Uterus (tissue), 4 donors: ENCODE results near the gene CHST12. TPM values are rescaled to one million over a fixed set of nuclear protein-coding genes. Genes with fewer than 3 reads are reported as not detected.
"Not testable (repeated sequence)": the region's sequence is repeated elsewhere in the genome, so short reads cannot be mapped to it uniquely, and the experiment has no call there.

ENCODE experiments used
- DNase-seq, 2 donors: peaks; one replicate each; pipeline ENCODE4 v3.0.0-alpha.2; 2019 to 2020
- H3K27ac ChIP-seq, 2 donors: fragments of 200-600 bp; sonication (generic); 1 replicate in 1 of 2; 2 replicates in 1 of 2; pipeline ENCODE4 v1.5.1; 2016 to 2018
- H3K27me3 ChIP-seq, 2 donors: fragments of 200-600 bp; sonication (generic); one replicate each; pipeline ENCODE4 v1.5.1; 2018 to 2019; ENCODE audit warnings: control low read depth in 1 of 2
- H3K36me3 ChIP-seq, 2 donors: fragments of 200-600 bp; sonication (generic); one replicate each; pipeline ENCODE4 v1.5.1; 2019; ENCODE audit warnings: control low read depth in 1 of 2
- H3K4me1 ChIP-seq, 2 donors: fragments of 200-600 bp; sonication (generic); one replicate each; pipeline ENCODE4 v1.5.1; 2018 to 2019; ENCODE audit warnings: control low read depth in 1 of 2
- H3K4me3 ChIP-seq, 2 donors: fragments of 200-600 bp; sonication (generic); 1 replicate in 1 of 2; 2 replicates in 1 of 2; pipeline ENCODE4 v1.5.1; 2018 to 2019; ENCODE audit warnings: mild to moderate bottlenecking in 1 of 2
- H3K9me3 ChIP-seq, 2 donors: fragments of 200-600 bp; sonication (generic); one replicate each; pipeline ENCODE4 v1.5.1; 2019; ENCODE audit warnings: control low read depth in 1 of 2
- POLR2A ChIP-seq, 2 donors: fragments of 450-650 bp; IDR thresholded peaks; one replicate each; pipeline ENCODE4 v1.6.1; 2016; ENCODE audit warnings: antibody characterized with exemption in 2 of 2, mild to moderate bottlenecking in 1 of 2, moderate library complexity in 1 of 2
- intact Hi-C: fragments of 100-400 bp; cut with DNase I; formaldehyde crosslinking; loops from one replicate; pipeline ENCODE4 v1.15.1; 2023; ENCODE audit warnings: low total_unique reads
- total RNA-seq, 4 donors: library from RNA; depleted of rRNA in 3 of 4; stranded (reverse); fragments of >200 nt in 3 of 4; gene quantifications; one replicate each; pipeline versions ENCODE4 v1.1.0 to v1.2.4, GENCODE V29; 2014 to 2023
- TF ChIP-seq, protein P1 (sequence below), 4 experiments: fragments of 200-600 bp in 2 of 4; fragments of 450-650 bp in 2 of 4; sonication (generic) in 2 of 4; IDR thresholded peaks; one replicate each; pipeline ENCODE4 v1.5.1; 2016 to 2019; ENCODE audit warnings: antibody characterized with exemption in 4 of 4, mild to moderate bottlenecking in 2 of 4, moderate library complexity in 1 of 4
- donor health status: DM: yes; HTN: yes; CAD: no.

CHST12 gene
- total RNA-seq, 4 donors from 2014 or later, result 5.6 to 30.5 (median 8.3) TPM

DNA sequence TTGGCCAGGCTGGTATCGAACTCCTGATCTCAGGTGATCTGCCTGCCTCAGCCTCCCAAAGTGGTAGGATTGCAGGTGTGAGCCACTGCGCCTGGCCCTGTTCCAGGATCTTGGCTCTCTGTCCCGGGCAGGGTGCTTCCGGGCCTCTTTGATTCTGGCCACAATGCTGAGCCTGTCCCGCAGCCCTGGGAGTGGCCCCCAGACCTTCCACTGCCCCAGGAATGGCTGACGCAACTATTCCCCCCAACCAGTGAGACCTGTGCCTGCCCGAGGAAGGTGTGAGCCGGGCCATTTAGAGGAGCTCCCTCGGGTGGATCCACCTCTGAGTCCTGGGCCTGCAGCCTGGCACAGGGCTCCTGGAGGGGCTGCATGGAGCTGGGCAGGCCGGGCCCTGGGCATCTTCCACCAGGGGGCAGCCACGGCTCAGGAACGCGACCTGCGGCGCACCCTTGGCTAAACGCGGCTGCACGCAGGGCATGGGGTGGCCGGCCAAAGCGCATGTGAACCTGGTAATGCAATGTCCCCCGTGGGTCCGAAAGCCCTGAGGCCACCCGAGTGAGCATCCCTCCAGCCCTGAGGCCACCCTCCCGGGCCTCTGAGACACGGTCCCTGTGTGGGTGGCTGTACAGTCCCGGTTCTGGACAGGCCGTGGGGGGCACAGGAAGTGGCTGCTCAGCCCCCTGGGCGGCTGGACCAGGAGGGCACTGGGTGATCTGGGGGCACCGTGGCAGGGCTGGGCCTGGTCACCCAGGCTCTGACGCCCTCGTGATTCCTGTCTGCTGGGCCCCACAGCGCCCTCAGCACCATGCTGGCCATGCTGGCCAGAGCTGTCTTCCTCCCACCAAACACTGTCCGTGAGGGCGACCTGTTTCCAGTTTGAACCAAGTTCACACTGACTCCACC is 48.0 kb downstream of the CHST12 start:
- no peaks in the 10 kb centered on the region for H3K27me3 ChIP-seq
- peak in 1 of 2 donors; percentile 11 for TF ChIP-seq POLR2A (IDR thresholded peaks at IDR 0.05)
- TF ChIP-seq, protein P1, sequence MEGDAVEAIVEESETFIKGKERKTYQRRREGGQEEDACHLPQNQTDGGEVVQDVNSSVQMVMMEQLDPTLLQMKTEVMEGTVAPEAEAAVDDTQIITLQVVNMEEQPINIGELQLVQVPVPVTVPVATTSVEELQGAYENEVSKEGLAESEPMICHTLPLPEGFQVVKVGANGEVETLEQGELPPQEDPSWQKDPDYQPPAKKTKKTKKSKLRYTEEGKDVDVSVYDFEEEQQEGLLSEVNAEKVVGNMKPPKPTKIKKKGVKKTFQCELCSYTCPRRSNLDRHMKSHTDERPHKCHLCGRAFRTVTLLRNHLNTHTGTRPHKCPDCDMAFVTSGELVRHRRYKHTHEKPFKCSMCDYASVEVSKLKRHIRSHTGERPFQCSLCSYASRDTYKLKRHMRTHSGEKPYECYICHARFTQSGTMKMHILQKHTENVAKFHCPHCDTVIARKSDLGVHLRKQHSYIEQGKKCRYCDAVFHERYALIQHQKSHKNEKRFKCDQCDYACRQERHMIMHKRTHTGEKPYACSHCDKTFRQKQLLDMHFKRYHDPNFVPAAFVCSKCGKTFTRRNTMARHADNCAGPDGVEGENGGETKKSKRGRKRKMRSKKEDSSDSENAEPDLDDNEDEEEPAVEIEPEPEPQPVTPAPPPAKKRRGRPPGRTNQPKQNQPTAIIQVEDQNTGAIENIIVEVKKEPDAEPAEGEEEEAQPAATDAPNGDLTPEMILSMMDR (IDR thresholded peaks at IDR 0.05), result peak; percentile 83 to 92 (median 88)
- H3K4me3 ChIP-seq, result peak overlapping the region; percentile 30 to 33
- H3K9me3 ChIP-seq, result no peaks in the 10 kb centered on the region
- intact Hi-C loops, result no loop called here
- H3K4me1 ChIP-seq, result peaks cover 0 to 8% of the 10 kb centered on the region in 2 donors
- no peak overlapping the region for H3K27ac ChIP-seq
- H3K36me3 ChIP-seq, result no peaks in the 10 kb centered on the region
- DNase-seq, result peak; percentile 72 to 82

DNA sequence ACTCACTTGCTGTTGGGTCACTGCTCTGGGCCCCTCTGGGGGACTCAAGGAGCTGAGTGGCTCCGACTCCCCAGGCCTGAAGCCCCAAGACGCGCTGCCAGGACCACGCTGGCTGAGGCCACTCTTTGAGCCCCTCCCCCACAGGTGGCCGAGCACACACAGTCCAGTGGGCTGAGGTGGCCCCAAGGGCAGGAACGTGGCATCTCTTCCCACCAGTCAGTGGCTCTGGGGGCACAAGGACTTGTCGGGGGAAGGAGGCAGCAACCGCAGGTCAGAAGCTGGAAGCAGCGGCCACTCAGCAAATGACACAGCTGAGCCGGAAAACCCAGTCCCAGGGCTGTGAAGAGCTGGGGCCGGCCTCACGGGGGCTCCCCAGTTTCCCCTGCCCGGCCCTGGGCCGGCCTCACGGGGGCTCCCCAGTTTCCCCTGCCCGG is 48.7 kb downstream of the CHST12 start:
- TF ChIP-seq POLR2A (IDR thresholded peaks at IDR 0.05), result no peak
- TF ChIP-seq, protein P1 (IDR thresholded peaks at IDR 0.05), result no peak
- intact Hi-C loops, result no loop called here
- Histone ChIP-seq H3K9me3 (no peaks in the 10 kb centered on the region), H3K36me3 (no peaks in the 10 kb centered on the region), H3K4me3 (peak overlapping the region; percentile 30 to 33), H3K27ac (no peak overlapping the region), H3K27me3 (no peaks in the 10 kb centered on the region), H3K4me1 (peaks cover 0 to 8% of the 10 kb centered on the region in 2 donors)
- no peak for DNase-seq

DNA sequence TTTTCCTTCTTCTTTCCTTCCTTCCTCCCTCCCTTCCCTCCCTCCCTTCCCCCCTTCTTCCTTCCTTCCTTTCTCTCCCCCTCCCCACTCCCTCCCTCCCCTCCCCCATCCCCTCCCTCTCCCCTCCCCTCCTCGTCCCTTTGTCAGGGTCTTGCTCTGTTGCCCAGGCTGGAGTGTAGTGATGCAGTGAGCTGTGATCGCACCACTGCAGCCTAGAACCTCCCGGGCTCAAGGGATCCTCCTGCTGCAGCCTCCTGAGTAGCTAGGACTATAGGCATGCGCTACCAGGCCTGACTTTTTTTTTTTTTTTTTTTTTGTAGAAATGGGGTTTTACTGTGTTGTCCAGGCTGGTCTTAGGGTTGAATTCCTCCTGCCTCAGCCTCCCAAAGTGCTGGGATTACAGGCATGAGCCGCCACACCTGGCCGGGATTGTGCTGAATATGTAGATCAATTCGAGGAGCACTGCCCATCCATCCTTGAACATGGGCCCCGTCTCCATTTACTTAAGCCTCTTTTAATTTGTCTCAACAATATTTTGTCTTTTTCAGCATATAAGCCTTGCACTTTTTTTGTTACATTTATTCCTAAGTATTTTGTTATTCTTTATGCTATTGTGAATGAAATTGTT is 49.3 kb downstream of the CHST12 start:
- TF ChIP-seq, protein P1 (IDR thresholded peaks at IDR 0.05), result no peak
- TF ChIP-seq POLR2A (IDR thresholded peaks at IDR 0.05), result no peak
- Histone ChIP-seq H3K27ac (no peak overlapping the region), H3K4me1 (peaks cover 0 to 8% of the 10 kb centered on the region in 2 donors), H3K36me3 (no peaks in the 10 kb centered on the region), H3K9me3 (no peaks in the 10 kb centered on the region), H3K4me3 (no peak overlapping the region), H3K27me3 (no peaks in the 10 kb centered on the region)
- no peak for DNase-seq
- intact Hi-C loops, result no loop called here

DNA sequence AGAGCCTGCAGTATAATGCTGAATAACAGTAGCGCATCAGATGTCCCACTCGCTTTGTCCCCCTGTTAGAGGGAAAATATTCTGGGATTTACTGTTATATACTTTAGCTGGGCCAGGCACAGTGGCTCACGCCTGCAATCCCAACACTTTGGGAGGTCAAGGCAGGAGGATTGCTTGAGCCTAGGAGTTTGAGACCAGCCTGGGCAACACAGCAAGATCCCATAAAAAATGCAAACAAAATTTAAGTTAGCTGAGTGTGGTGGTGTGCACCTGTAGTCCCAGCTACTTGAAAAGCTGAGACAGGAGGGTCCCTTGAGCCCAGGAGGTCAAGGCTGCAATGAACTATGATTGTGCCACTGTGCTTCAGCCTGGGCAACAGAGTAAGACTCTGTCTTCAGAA is 50.4 kb downstream of the CHST12 start:
- H3K4me3 ChIP-seq, H3K9me3 ChIP-seq, H3K27me3 ChIP-seq, H3K27ac ChIP-seq, H3K36me3 ChIP-seq, intact Hi-C loops, H3K4me1 ChIP-seq, DNase-seq: not testable (repeated sequence)

DNA sequence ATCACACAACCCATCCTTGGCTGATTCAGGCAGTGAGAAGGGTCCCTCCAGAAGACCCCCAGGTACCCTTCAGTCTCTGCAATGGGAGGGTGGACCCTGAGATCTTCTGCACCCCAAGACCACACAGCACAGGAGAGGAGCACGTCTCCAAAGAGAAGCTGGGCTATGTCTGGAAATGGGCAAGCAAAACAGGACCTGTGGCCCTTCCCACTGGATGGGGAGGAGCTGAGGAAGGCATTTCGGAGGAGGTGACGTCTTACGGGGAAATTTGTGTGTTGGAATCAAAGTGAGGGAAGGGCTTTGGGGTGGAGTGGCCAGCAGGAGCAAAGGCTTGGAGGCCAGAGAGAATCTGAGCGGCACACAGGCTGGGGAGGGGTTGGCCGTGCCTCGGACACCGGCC is 56.3 kb downstream of the CHST12 start:
- H3K27ac ChIP-seq, result no peak overlapping the region
- no peaks in the 10 kb centered on the region for H3K36me3 ChIP-seq
- no peak for TF ChIP-seq POLR2A (IDR thresholded peaks at IDR 0.05)
- TF ChIP-seq, protein P1 (IDR thresholded peaks at IDR 0.05), result no peak
- H3K9me3 ChIP-seq, result no peaks in the 10 kb centered on the region
- no peaks in the 10 kb centered on the region for H3K27me3 ChIP-seq
- DNase-seq, result no peak
- intact Hi-C loops, result no loop called here
- no peak overlapping the region for H3K4me3 ChIP-seq
- no peaks in the 10 kb centered on the region for H3K4me1 ChIP-seq
